SK-MEL-5 (cell line): ENCODE measurements around the gene CEP112. TPM values are rescaled to one million over a fixed set of nuclear protein-coding genes. Genes with fewer than 3 reads are reported as not detected.

Experiments used
- DNase-seq: peaks from one replicate; pipeline ENCODE4 v3.0.0-alpha.2; 2016; ENCODE audit warnings: low read depth, low spot score
- in situ Hi-C: cut with HindIII; loops from 2 replicates; pipeline ENCODE4 v1.10.0; 2016; ENCODE audit warnings: low sequenced_read_pairs, high pct_unique_total_duplicates, low pct_unique_long_range_greater_than_20kb
- total RNA-seq: library from RNA; depleted of rRNA; stranded (reverse); fragments of >200 nt; shearing (Covaris generic); gene quantifications from 2 replicates; pipeline ENCODE4 v1.2.3, GENCODE V29; 2014

The CEP112 gene
- total RNA-seq, 1 experiment from 2014 or later = 6.7 TPM

GRCh38 chr17:66038125-66038524 lies 153.8 kb downstream of the CEP112 start:
- DNase-seq = no peak
- in situ Hi-C loops = no loop called here

- in situ Hi-C loops = no loop called here
- DNase-seq = no peak
Observed at GRCh38 chr17:66037221-66037620, 154.7 kb downstream of the CEP112 start.

- in situ Hi-C loops = no loop called here
- no peak for DNase-seq
Observed at GRCh38 chr17:66032082-66032712, 159.7 kb downstream of the CEP112 start.

GRCh38 chr17:66025551-66025950 lies 166.4 kb downstream of the CEP112 start:
- in situ Hi-C loops = no loop called here
- DNase-seq = peak; percentile 17

GRCh38 chr17:66021757-66022156 lies 170.2 kb downstream of the CEP112 start:
- no peak for DNase-seq
- in situ Hi-C loops = no loop called here

- no peak for DNase-seq
- in situ Hi-C loops = no loop called here
Observed at GRCh38 chr17:66018786-66019185, 173.1 kb downstream of the CEP112 start.

- no peak for DNase-seq
- in situ Hi-C loops = no loop called here
Observed at GRCh38 chr17:66016231-66016630, 175.7 kb downstream of the CEP112 start.

GRCh38 chr17:66008680-66009079 lies 183.3 kb downstream of the CEP112 start:
- no peak for DNase-seq
- in situ Hi-C loops = no loop called here

GRCh38 chr17:66006654-66007053 lies 185.3 kb downstream of the CEP112 start:
- in situ Hi-C loops = no loop called here
- no peak for DNase-seq

- DNase-seq = no peak
- in situ Hi-C loops = no loop called here
Observed at GRCh38 chr17:66002812-66003211, 189.1 kb downstream of the CEP112 start.

GRCh38 chr17:66002063-66002585 lies 189.8 kb downstream of the CEP112 start:
- DNase-seq = no peak
- in situ Hi-C loops = no loop called here

GRCh38 chr17:66000216-66000615 lies 191.7 kb downstream of the CEP112 start:
- no peak for DNase-seq
- in situ Hi-C loops = no loop called here

- in situ Hi-C loops = no loop called here
- DNase-seq = no peak
Observed at GRCh38 chr17:65998675-65999074, 193.3 kb downstream of the CEP112 start.

GRCh38 chr17:65994679-65995078 lies 197.3 kb downstream of the CEP112 start:
- no peak for DNase-seq
- in situ Hi-C loops = no loop called here

GRCh38 chr17:65994114-65994513 lies 197.8 kb downstream of the CEP112 start:
- in situ Hi-C loops = no loop called here
- no peak for DNase-seq

- in situ Hi-C loops = no loop called here
- no peak for DNase-seq
Observed at GRCh38 chr17:65990593-65990992, 201.3 kb downstream of the CEP112 start.

- in situ Hi-C loops = no loop called here
Observed at GRCh38 chr17:65988451-65988850, 203.5 kb downstream of the CEP112 start.

GRCh38 chr17:65987988-65988387 lies 203.9 kb downstream of the CEP112 start:
- DNase-seq = peak; percentile 78
- in situ Hi-C loops = no loop called here

More at GRCh38 chr17:65988451-65988850, 203.5 kb downstream of the CEP112 start:
- DNase-seq = no peak

- in situ Hi-C loops = no loop called here
- DNase-seq = no peak
Observed at GRCh38 chr17:65985571-65985970, 206.4 kb downstream of the CEP112 start.

- in situ Hi-C loops = no loop called here
- DNase-seq = no peak
Observed at GRCh38 chr17:65984299-65984698, 207.6 kb downstream of the CEP112 start.
